Endothelial cell of umbilical vein (primary cell): ENCODE results near the gene SLC24A1. TPM values are rescaled to one million over a fixed set of nuclear protein-coding genes. Genes with fewer than 3 reads are reported as not detected.

Experiments used
- BruUV-seq: library from RNA; stranded (reverse); fragments of 400-500 nt; replicated peaks from 2 replicates; lab custom pipeline; 2021; lab: Mats Ljungman, UMichigan
- CTCF ChIA-PET: fragments of 300-600, 350-600 bp; sonication (Branson Sonifier 250); formaldehyde crosslinking; loops from one replicate; lab custom pipeline; 2021; ENCODE audit warnings: antibody characterized with exemption, inconsistent platforms; lab: Charles Lee
- POLR2A ChIA-PET: fragments of 300-600, 350-600 bp; sonication (Branson Sonifier 250); formaldehyde crosslinking; loops from one replicate; lab custom pipeline; 2021; ENCODE audit warnings: antibody characterized with exemption, inconsistent platforms; lab: Charles Lee
- DNase-seq: peaks from one replicate; pipeline ENCODE4 v3.0.0-alpha.2; 2011; ENCODE audit warnings: low read depth, low spot score
- FAIRE-seq: peaks from 2 replicates; lab custom pipeline; 2011; peaks lifted over from hg19 to GRCh38; lab: Jason Lieb, UNC
- H2AFZ ChIP-seq: 2 replicates; pipeline ENCODE4 v1.6.0; 2012; ENCODE audit warnings: low read depth, low read length, control low read depth, inconsistent platforms
- H3K27ac ChIP-seq: 2 replicates; pipeline ENCODE4 v1.5.1; 2011; ENCODE audit warnings: low read depth, mild to moderate bottlenecking, control low read depth, low read length, moderate library complexity; ENCODE audit not compliant: insufficient read depth
- H3K27me3 ChIP-seq, 2 experiments: 2 replicates each; pipeline versions ENCODE4 v1.6.0 to v1.6.1; 2011; ENCODE audit warnings: low read length in 2 of 2, mixed read lengths in 1 of 2; ENCODE audit not compliant: control insufficient read depth in 2 of 2, insufficient read depth in 2 of 2
- H3K36me3 ChIP-seq, 2 experiments: 2 replicates in 1 of 2; 3 replicates in 1 of 2; pipeline ENCODE4 v1.5.1; 2011; ENCODE audit warnings: low read length in 2 of 2, mild to moderate bottlenecking in 1 of 2, moderate library complexity in 1 of 2; ENCODE audit not compliant: control insufficient read depth in 2 of 2, insufficient read depth in 2 of 2; ENCODE audit errors: extremely low read depth in 1 of 2
- H3K4me1 ChIP-seq: 3 replicates; pipeline ENCODE4 v1.5.1; 2011; ENCODE audit warnings: mild to moderate bottlenecking, low read length; ENCODE audit not compliant: control insufficient read depth, insufficient read depth; ENCODE audit errors: extremely low read depth
- H3K4me2 ChIP-seq: 2 replicates; pipeline ENCODE4 v1.6.1; 2011; ENCODE audit warnings: low read length, control low read depth, mixed read lengths; ENCODE audit not compliant: insufficient read depth
- H3K4me3 ChIP-seq, 3 experiments: fragments of 200-600 bp in 1 of 3; sonication (generic), shearing (Covaris generic) in 1 of 3; replicated peaks in 1 of 3; 2 replicates each; pipeline ENCODE4 v1.5.1; 2011 to 2016; ENCODE audit warnings: control low read depth in 3 of 3, low read length in 3 of 3, mild to moderate bottlenecking in 2 of 3, inconsistent platforms in 1 of 3, low read depth in 1 of 3, moderate library complexity in 1 of 3; ENCODE audit not compliant: insufficient read depth in 1 of 3
- H3K79me2 ChIP-seq: 2 replicates; pipeline ENCODE4 v1.6.0; 2012; ENCODE audit warnings: low read length, inconsistent platforms; ENCODE audit not compliant: control insufficient read depth, insufficient read depth
- H3K9ac ChIP-seq: replicated peaks from 2 replicates; pipeline ENCODE3; 2011; ENCODE audit warnings: low read length, control low read depth; ENCODE audit not compliant: insufficient read depth; ENCODE audit errors: extremely low read depth
- H3K9me1 ChIP-seq: replicated peaks from 3 replicates; pipeline ENCODE4 v1.6.0; 2011; ENCODE audit warnings: mild to moderate bottlenecking, low read length; ENCODE audit not compliant: control insufficient read depth, insufficient read depth; ENCODE audit errors: extremely low read depth
- H3K9me3 ChIP-seq: replicated peaks from 2 replicates; pipeline ENCODE4 v1.5.1; 2012; ENCODE audit warnings: low read length, inconsistent platforms; ENCODE audit not compliant: control insufficient read depth, insufficient read depth
- H4K20me1 ChIP-seq: replicated peaks from 2 replicates; pipeline ENCODE3; 2011; ENCODE audit warnings: mild to moderate bottlenecking, low read length; ENCODE audit not compliant: control insufficient read depth, insufficient read depth; ENCODE audit errors: extremely low read depth
- EZH2 ChIP-seq: IDR thresholded peaks from 2 replicates; pipeline ENCODE4 v1.6.1; 2012; ENCODE audit warnings: borderline replicate concordance, low read depth, mild to moderate bottlenecking, moderate library complexity, low read length, inconsistent platforms; ENCODE audit not compliant: severe bottlenecking
- FOS ChIP-seq: IDR thresholded peaks from 2 replicates; pipeline ENCODE4 v1.6.1; 2011; ENCODE audit warnings: mild to moderate bottlenecking, low read length, moderate library complexity, borderline replicate concordance; ENCODE audit not compliant: insufficient read depth
- GATA2 ChIP-seq: IDR thresholded peaks from 2 replicates; pipeline ENCODE4 v1.7.0; 2011; ENCODE audit warnings: low read depth, mild to moderate bottlenecking, moderate library complexity, mixed read lengths, low read length; ENCODE audit not compliant: insufficient read length, insufficient read depth
- JUN ChIP-seq: IDR thresholded peaks from 2 replicates; pipeline ENCODE4 v1.6.1; 2011; ENCODE audit warnings: borderline replicate concordance, low read depth; ENCODE audit not compliant: insufficient read length, insufficient read depth
- MYC ChIP-seq: IDR thresholded peaks from one replicate; pipeline ENCODE4 v1.6.1; 2011; ENCODE audit warnings: mild to moderate bottlenecking, low read depth, low read length
- POLR2A ChIP-seq: IDR thresholded peaks from 2 replicates; pipeline ENCODE4 v1.6.1; 2012; ENCODE audit warnings: low read depth, mild to moderate bottlenecking, control low read depth, low read length
- POLR2AphosphoS5 ChIP-seq: IDR thresholded peaks from 2 replicates; pipeline ENCODE4 v1.6.1; 2012; ENCODE audit warnings: low read depth, mild to moderate bottlenecking, control low read depth, low read length, moderate library complexity; ENCODE audit not compliant: insufficient read depth
- dilution Hi-C: fragments of 300-500 bp; cut with MboI; formaldehyde crosslinking; loops from one replicate; pipeline ENCODE4 v1.15.0; 2019; ENCODE audit warnings: low sequenced_read_pairs; ENCODE audit not compliant: extremely low pct_ligation_motif_present
- intact Hi-C: fragments of 100-400 bp; cut with micrococcal nuclease; formaldehyde crosslinking; loops from one replicate; pipeline ENCODE4 v1.10.0; 2022
- polyA plus RNA-seq, 4 experiments: library from polyadenylated mRNA; depleted of rRNA in 3 of 4; stranded (reverse) in 3 of 4; unstranded in 1 of 4; fragments of >200 nt; gene quantifications; 2 replicates each; pipeline versions ENCODE4 v1.2.1 to v1.2.3, GENCODE V29; 2011 to 2012; ENCODE audit warnings: missing spikeins in 1 of 4
- total RNA-seq: library from RNA; stranded (reverse); gene quantifications from 2 replicates; pipeline ENCODE4 v1.2.3, GENCODE V29; 2021
- TF ChIP-seq, protein P1 (sequence below): IDR thresholded peaks from 2 replicates; pipeline ENCODE4 v1.6.1; 2011; ENCODE audit not compliant: insufficient read depth, insufficient read length
- TF ChIP-seq, protein P2 (sequence below), 2 donors: IDR thresholded peaks; 1 replicate in 1 of 2; 2 replicates in 1 of 2; pipeline ENCODE4 v1.5.1; 2011; ENCODE audit warnings: low read length in 2 of 2, mild to moderate bottlenecking in 2 of 2, moderate library complexity in 2 of 2, control low read depth in 1 of 2, inconsistent platforms in 1 of 2, low read depth in 1 of 2; ENCODE audit not compliant: insufficient read depth in 1 of 2; ENCODE audit errors: extremely low read depth in 1 of 2

SLC24A1 gene
- total and polyA plus RNA-seq, 2 donors (not counting 3 experiments of a cell fraction or from before 2014, with no cell fraction given) = 3.6 to 7.3 TPM

DNA sequence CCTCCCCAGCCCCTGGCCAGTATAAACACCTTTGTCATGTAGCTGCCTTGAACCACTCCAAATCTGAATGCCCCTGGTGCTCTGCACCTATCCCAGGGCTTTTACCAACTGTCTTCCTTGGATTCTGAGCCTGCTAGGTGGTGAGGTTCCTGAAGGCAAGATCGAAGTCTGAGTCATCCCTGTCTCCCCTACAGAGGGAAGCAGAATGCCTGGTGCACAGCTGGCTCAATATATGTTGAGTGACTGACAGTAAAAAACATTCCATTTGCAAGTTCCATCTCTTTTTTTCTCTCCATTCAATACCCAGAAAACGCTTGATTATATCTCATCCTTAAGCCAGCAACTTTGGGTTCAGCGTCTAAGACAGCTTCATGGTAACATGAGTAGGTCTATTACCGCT lies 24.7 kb downstream of the SLC24A1 start:
- Histone ChIP-seq H3K9ac (no peak overlapping the region), H3K9me3 (no peaks in the 10 kb centered on the region), H3K4me1 (peaks cover 28% of the 10 kb centered on the region), H3K9me1 (no peaks in the 10 kb centered on the region), H2AFZ (no peak overlapping the region), H3K79me2 (no peaks in the 10 kb centered on the region), H3K27me3 (no peaks in the 10 kb centered on the region), H3K4me2 (no peak overlapping the region), H4K20me1 (no peaks in the 10 kb centered on the region), H3K27ac (no peak overlapping the region), H3K36me3 (no peaks in the 10 kb centered on the region), H3K4me3 (no peak overlapping the region)
- POLR2A ChIA-PET = no interaction called here
- FAIRE-seq = peak; percentile 8
- intact Hi-C loops (no loop called here), dilution Hi-C loops (no loop called here)
- no peak for DNase-seq
- TF ChIP-seq FOS (peak; percentile 32), EZH2 (no peak)
- CTCF ChIA-PET = interaction anchor here (1.7 kb wide), 1 partner anchor 178 kb away, joined by 5 read pairs; no protein-coding TSS in a partner anchor
- BruUV-seq = no TSS peak

DNA sequence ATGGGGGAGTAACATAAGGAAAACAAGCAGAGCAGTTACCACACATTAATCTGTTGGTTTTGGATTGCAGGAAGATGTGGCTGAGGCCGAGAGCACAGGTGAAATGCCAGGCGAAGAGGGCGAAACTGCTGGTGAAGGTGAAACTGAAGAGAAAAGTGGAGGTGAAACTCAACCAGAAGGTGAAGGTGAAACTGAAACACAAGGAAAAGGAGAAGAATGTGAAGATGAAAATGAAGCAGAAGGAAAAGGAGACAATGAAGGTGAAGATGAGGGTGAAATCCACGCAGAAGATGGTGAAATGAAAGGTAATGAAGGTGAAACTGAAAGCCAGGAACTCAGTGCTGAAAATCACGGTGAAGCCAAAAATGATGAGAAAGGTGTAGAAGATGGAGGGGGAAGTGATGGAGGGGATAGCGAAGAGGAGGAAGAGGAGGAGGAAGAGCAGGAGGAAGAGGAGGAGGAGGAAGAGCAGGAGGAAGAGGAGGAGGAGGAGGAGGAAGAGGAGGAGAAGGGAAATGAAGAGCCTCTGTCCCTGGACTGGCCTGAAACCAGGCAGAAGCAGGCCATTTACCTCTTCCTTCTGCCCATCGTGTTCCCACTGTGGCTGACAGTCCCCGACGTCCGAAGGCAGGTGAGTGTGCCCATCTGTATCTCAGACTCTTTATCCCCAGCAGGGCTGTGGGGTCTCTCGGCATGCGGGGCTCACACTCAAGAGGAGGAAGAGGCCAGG lies 28.7 kb downstream of the SLC24A1 start:
- H3K9me1 ChIP-seq = no peaks in the 10 kb centered on the region
- CTCF ChIA-PET = interaction anchor here (1.1 to 1.6 kb wide), 3 partner anchors 9 to 18 kb away, joined by 3 to 7 read pairs (median 4); no protein-coding TSS in a partner anchor
- H3K4me2 ChIP-seq = no peak overlapping the region
- no peak for FAIRE-seq
- no peaks in the 10 kb centered on the region for H3K79me2 ChIP-seq
- no peak overlapping the region for H3K4me3 ChIP-seq
- TF ChIP-seq, protein P1, sequence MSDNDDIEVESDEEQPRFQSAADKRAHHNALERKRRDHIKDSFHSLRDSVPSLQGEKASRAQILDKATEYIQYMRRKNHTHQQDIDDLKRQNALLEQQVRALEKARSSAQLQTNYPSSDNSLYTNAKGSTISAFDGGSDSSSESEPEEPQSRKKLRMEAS = no peak
- no peak for TF ChIP-seq MYC
- TF ChIP-seq, protein P2, sequence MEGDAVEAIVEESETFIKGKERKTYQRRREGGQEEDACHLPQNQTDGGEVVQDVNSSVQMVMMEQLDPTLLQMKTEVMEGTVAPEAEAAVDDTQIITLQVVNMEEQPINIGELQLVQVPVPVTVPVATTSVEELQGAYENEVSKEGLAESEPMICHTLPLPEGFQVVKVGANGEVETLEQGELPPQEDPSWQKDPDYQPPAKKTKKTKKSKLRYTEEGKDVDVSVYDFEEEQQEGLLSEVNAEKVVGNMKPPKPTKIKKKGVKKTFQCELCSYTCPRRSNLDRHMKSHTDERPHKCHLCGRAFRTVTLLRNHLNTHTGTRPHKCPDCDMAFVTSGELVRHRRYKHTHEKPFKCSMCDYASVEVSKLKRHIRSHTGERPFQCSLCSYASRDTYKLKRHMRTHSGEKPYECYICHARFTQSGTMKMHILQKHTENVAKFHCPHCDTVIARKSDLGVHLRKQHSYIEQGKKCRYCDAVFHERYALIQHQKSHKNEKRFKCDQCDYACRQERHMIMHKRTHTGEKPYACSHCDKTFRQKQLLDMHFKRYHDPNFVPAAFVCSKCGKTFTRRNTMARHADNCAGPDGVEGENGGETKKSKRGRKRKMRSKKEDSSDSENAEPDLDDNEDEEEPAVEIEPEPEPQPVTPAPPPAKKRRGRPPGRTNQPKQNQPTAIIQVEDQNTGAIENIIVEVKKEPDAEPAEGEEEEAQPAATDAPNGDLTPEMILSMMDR (IDR thresholded peaks at IDR 0.05; ENCODE audit: extremely low read depth in 1 of 2, insufficient read depth in 1 of 2, low read depth in 1 of 2, low read length in 2 of 2) = no peak
- TF ChIP-seq FOS = no peak
- no peak for TF ChIP-seq GATA2
- no peak for TF ChIP-seq EZH2
- no peak for TF ChIP-seq POLR2A
- TF ChIP-seq JUN = no peak
- TF ChIP-seq POLR2AphosphoS5 = no peak
- H4K20me1 ChIP-seq = no peaks in the 10 kb centered on the region
- intact Hi-C loops (no loop called here), dilution Hi-C loops (no loop called here)
- no peak overlapping the region for H2AFZ ChIP-seq
- POLR2A ChIA-PET = no interaction called here
- peaks cover 27% of the 10 kb centered on the region for H3K4me1 ChIP-seq
- no peak overlapping the region for H3K9ac ChIP-seq
- no peaks in the 10 kb centered on the region for H3K27me3 ChIP-seq
- no peak overlapping the region for H3K27ac ChIP-seq
- DNase-seq = no peak
- H3K9me3 ChIP-seq = no peaks in the 10 kb centered on the region
- peaks cover 0 to 3% of the 10 kb centered on the region in 2 experiments for H3K36me3 ChIP-seq
- no TSS peak for BruUV-seq
